ENCODE measurements around the gene C2orf49.

GRCh38 chr2:105397953-105398335 lies 60.6 kb downstream of the C2orf49 start:
- TF ChIP-seq POLR2G (IDR thresholded peaks at IDR 0.05; ENCODE audit: low read depth, low read length) (no peak), ZNF707 (CRISPR knock-in tag; conservative IDR thresholded peaks at IDR 0.05) (no peak)

Measured in K562 (cell line).